ENCODE measurements around the gene ZNF665. TPM values are rescaled to one million over a fixed set of nuclear protein-coding genes. Genes with fewer than 3 reads are reported as not detected.
"Not testable (repeated sequence)": the region's sequence is repeated elsewhere in the genome, so short reads cannot be mapped to it uniquely, and the experiment has no call there.

Gene ZNF665
- total RNA-seq, 1 donor from 2014 or later: 3.3 TPM

DNA sequence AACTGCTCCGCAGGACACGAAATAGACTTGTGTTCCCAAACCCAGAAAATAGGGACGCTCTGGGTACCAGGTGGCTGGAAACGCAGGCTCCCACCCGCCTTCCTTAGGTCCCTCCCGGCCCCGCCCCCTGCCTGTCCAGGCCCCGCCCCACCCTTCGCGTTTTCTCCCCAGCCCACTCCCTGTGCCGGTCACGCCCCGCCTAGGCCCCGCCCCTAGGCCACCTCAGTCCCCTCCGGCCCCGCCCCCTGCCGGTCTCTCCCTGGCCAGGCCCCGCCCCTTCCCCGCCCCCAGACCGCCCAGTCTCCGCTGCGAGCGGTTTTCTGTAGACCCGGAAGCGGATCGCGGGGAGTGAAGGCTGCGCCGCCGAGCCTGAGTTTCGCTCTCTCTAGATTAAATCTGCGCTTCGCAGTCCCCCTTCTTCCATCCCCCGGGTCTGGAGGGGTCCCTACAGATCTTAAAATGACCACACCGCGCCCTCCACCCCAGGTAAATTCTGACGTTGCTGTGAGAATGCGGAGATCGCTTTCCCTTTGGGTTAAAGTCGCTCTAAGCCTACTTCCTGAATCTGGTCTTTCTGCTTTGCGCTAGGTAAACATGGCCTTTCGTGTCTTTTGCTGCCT, 3.7 kb upstream of the ZNF665 start:
- DNase-seq (ENCODE audit: low spot score): peak; percentile 96
- TF ChIP-seq, protein P1, sequence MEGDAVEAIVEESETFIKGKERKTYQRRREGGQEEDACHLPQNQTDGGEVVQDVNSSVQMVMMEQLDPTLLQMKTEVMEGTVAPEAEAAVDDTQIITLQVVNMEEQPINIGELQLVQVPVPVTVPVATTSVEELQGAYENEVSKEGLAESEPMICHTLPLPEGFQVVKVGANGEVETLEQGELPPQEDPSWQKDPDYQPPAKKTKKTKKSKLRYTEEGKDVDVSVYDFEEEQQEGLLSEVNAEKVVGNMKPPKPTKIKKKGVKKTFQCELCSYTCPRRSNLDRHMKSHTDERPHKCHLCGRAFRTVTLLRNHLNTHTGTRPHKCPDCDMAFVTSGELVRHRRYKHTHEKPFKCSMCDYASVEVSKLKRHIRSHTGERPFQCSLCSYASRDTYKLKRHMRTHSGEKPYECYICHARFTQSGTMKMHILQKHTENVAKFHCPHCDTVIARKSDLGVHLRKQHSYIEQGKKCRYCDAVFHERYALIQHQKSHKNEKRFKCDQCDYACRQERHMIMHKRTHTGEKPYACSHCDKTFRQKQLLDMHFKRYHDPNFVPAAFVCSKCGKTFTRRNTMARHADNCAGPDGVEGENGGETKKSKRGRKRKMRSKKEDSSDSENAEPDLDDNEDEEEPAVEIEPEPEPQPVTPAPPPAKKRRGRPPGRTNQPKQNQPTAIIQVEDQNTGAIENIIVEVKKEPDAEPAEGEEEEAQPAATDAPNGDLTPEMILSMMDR (IDR thresholded peaks at IDR 0.05): no peak
- H3K27ac Mint-ChIP-seq (ENCODE audit: unreplicated experiment): peak overlapping the region; percentile 97
- peaks cover 22% of the 10 kb centered on the region for H3K36me3 Mint-ChIP-seq (ENCODE audit: low read depth)
- H3K4me1 Mint-ChIP-seq (ENCODE audit: low read depth): peaks cover 26% of the 10 kb centered on the region
- H3K27me3 Mint-ChIP-seq (ENCODE audit: low read depth): no peaks in the 10 kb centered on the region
- H3K4me3 Mint-ChIP-seq (ENCODE audit: unreplicated experiment): peak overlapping the region; percentile 99
- H3K9me3 Mint-ChIP-seq (ENCODE audit: low read depth): peaks cover 22% of the 10 kb centered on the region

DNA sequence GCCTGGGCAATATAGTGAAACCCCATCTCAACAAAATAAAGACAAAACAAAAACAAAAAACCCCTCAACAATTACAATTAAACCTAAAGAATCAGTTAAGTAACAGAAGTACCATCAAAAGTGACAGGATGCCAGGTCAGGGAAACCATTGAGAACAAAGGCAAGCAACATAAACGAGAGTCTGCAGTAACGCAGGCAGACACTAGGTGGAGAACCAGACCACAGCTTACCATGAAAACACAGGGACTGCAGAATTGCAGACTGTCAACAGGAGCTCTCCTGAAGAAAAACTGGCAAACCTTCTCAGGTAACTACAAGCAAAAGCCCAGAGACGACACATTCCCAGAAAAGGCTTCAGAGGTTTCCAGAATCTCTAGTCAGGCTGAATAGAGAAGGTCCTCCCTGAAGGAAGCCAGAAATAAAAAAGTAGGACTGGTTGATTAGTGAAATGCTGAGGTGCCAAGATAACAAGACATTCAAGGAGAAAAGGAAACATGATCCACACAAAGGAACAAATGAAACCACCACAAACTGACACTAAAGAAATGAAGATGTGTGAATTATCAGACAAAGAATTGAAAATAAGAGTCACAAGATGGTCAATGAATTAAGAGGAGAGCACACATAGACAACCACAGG, 2.2 kb upstream of the ZNF665 start:
- DNase-seq (ENCODE audit: low spot score): no peak
- Mint-ChIP-seq H3K9me3 (ENCODE audit: low read depth) (peaks cover 16% of the 10 kb centered on the region), H3K4me3 (ENCODE audit: unreplicated experiment) (peak overlapping the region; percentile 21), H3K4me1 (ENCODE audit: low read depth) (peaks cover 28% of the 10 kb centered on the region), H3K27me3 (ENCODE audit: low read depth) (no peaks in the 10 kb centered on the region), H3K27ac (ENCODE audit: unreplicated experiment) (peak overlapping the region; percentile 27), H3K36me3 (ENCODE audit: low read depth) (peaks cover 18% of the 10 kb centered on the region)
- TF ChIP-seq, protein P1 (IDR thresholded peaks at IDR 0.05): peak; percentile 91

DNA sequence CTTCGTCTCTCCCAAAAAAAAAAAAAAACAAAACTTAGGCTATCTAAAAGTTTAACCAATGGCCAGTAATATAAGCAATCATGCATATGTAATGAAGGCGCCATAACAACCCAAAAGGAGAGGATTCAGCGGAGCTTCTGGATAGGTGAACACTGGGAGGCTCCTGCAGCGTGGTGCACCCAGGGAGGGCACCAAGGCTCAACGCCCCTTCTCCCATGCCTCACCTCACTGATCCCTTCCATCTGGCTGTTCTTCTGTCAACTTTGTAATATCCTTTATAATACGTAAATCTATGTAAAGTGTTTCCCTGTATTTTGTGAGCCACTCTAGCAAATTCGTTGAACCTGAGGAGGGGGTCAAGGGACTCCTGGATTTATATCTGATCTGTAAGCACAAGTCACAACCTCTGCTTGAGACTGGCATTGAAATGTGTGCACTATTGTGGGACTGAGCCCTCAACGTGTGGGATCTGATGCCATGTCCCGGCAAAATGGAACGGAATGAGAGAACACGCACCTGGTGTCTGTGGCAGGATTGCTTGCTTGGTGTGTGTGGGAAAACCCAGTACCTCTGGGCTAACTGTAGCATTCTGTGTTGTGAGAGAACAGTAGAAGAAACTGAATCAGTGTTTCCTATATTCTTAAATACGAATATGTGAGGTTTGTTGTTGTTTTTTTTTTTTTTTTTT, 521 bp upstream of the ZNF665 start:
- Mint-ChIP-seq H3K4me3 (ENCODE audit: unreplicated experiment) (peak overlapping the region; percentile 92), H3K27me3 (ENCODE audit: low read depth) (no peaks in the 10 kb centered on the region), H3K36me3 (ENCODE audit: low read depth) (peaks cover 13% of the 10 kb centered on the region), H3K4me1 (ENCODE audit: low read depth) (peaks cover 28% of the 10 kb centered on the region), H3K9me3 (ENCODE audit: low read depth) (peaks cover 3% of the 10 kb centered on the region), H3K27ac (ENCODE audit: unreplicated experiment) (no peak overlapping the region)
- no peak for DNase-seq (ENCODE audit: low spot score)
- TF ChIP-seq, protein P1 (IDR thresholded peaks at IDR 0.05): no peak

DNA sequence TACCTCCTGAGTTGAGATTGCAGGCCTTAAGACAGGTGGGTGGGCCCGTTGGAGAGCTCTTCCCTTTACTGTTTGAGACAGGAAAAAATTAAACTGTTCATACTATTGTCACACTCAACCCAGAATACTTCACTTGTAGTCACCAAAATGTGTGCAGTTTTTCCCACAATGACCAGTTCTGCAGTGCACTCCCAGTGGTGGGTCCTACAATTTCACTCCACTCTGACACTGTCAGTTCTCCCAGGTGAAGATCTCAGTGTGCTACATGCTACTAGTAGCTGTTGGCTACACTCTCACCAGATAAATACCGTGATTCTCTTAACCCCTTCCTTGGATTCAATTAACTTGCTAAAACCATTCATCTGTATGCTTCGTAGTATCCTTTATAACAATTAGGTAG, 2.9 kb downstream of the ZNF665 start:
- Mint-ChIP-seq H3K4me1 (ENCODE audit: low read depth) (peaks cover 23% of the 10 kb centered on the region), H3K27ac (ENCODE audit: unreplicated experiment) (no peak overlapping the region), H3K27me3 (ENCODE audit: low read depth) (no peaks in the 10 kb centered on the region), H3K9me3 (ENCODE audit: low read depth) (peaks cover 3% of the 10 kb centered on the region), H3K4me3 (ENCODE audit: unreplicated experiment) (no peak overlapping the region), H3K36me3 (ENCODE audit: low read depth) (peaks cover 10% of the 10 kb centered on the region)
- TF ChIP-seq, protein P1 (IDR thresholded peaks at IDR 0.05): no peak
- DNase-seq (ENCODE audit: low spot score): no peak

DNA sequence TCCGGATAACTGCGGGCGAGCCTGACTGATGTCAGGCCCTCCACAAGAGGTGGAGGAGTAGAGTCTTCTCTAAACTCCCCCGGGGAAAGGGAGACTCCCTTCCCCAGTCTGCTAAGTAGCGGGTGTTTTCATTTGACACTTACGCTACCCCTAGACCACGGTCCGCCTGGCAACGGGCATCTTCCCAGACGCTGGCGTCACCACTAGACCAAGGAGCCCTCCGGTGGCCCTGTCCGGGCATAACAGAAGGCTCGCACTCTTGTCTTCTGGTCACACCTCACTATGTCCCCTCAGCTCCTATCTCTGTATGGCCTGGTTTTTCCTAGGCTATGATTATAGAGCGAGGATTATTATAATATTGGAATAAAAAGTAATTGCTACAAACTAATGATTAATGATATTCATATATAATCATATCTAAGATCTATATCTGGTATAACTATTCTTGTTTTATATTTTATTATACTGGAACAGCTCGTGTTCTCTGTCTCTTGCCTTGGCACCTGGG, 3.4 kb downstream of the ZNF665 start:
- not testable (repeated sequence) for DNase-seq (ENCODE audit: low spot score); H3K36me3 Mint-ChIP-seq (ENCODE audit: low read depth); H3K4me3 Mint-ChIP-seq (ENCODE audit: unreplicated experiment); H3K27me3 Mint-ChIP-seq (ENCODE audit: low read depth); H3K27ac Mint-ChIP-seq (ENCODE audit: unreplicated experiment); H3K9me3 Mint-ChIP-seq (ENCODE audit: low read depth)
- H3K4me1 Mint-ChIP-seq (ENCODE audit: low read depth): peaks cover 21% of the 10 kb centered on the region

All from chondrocyte (in vitro differentiated cells).